Suprapubic skin (tissue), 4 donors: ENCODE measurements around the gene RBP2.

ENCODE experiments used
- EP300 ChIP-seq: sonication (generic); formaldehyde crosslinking; IDR thresholded peaks from one replicate; pipeline ENCODE4 v1.6.1; 2017; ENCODE audit warnings: antibody characterized with exemption
- POLR2A ChIP-seq, 2 donors: fragments of 450-650 bp; IDR thresholded peaks; one replicate each; pipeline ENCODE4 v1.6.1; 2017; ENCODE audit warnings: antibody characterized with exemption in 2 of 2, mild to moderate bottlenecking in 2 of 2, moderate library complexity in 2 of 2
- POLR2AphosphoS5 ChIP-seq, 3 donors: sonication (generic); formaldehyde crosslinking; IDR thresholded peaks; one replicate each; pipeline ENCODE4 v1.6.1; 2017; ENCODE audit warnings: antibody characterized with exemption in 3 of 3
- TF ChIP-seq, protein P1 (sequence below), 2 donors: fragments of 200-600 bp in 1 of 2; fragments of 450-650 bp in 1 of 2; sonication (generic) in 1 of 2; IDR thresholded peaks; one replicate each; pipeline ENCODE4 v1.5.1; 2016 to 2019; ENCODE audit warnings: antibody characterized with exemption in 2 of 2, mild to moderate bottlenecking in 1 of 2, moderate library complexity in 1 of 2

GRCh38 chr3:139519998-139520737, 43.9 kb upstream of the RBP2 start:
- TF ChIP-seq POLR2A (IDR thresholded peaks at IDR 0.05), result no peak
- TF ChIP-seq, protein P1, sequence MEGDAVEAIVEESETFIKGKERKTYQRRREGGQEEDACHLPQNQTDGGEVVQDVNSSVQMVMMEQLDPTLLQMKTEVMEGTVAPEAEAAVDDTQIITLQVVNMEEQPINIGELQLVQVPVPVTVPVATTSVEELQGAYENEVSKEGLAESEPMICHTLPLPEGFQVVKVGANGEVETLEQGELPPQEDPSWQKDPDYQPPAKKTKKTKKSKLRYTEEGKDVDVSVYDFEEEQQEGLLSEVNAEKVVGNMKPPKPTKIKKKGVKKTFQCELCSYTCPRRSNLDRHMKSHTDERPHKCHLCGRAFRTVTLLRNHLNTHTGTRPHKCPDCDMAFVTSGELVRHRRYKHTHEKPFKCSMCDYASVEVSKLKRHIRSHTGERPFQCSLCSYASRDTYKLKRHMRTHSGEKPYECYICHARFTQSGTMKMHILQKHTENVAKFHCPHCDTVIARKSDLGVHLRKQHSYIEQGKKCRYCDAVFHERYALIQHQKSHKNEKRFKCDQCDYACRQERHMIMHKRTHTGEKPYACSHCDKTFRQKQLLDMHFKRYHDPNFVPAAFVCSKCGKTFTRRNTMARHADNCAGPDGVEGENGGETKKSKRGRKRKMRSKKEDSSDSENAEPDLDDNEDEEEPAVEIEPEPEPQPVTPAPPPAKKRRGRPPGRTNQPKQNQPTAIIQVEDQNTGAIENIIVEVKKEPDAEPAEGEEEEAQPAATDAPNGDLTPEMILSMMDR (IDR thresholded peaks at IDR 0.05), result peak in 1 of 2 donors; percentile 19
- no peak for TF ChIP-seq POLR2AphosphoS5 (IDR thresholded peaks at IDR 0.05)
- TF ChIP-seq EP300, result no peak
